HCT116 (cell line): ENCODE results near the gene IGSF10.

Source experiments
- CTCF ChIP-seq, 3 experiments: fragments of 200-600 bp in 1 of 3; sonication (generic) in 1 of 3; IDR thresholded peaks in 2 of 3; conservative IDR thresholded peaks in 1 of 3; 2 replicates each; pipeline ENCODE4 v1.5.1; 2012 to 2017; ENCODE audit warnings: low read depth in 2 of 3, low read length in 2 of 3, antibody characterized with exemption in 1 of 3, borderline replicate concordance in 1 of 3, control low read depth in 1 of 3, mild to moderate bottlenecking in 1 of 3, mixed read lengths in 1 of 3, mixed run types in 1 of 3, moderate library complexity in 1 of 3; ENCODE audit not compliant: insufficient read depth in 1 of 3
- FOSL1 ChIP-seq: IDR thresholded peaks from 2 replicates; pipeline ENCODE4 v1.6.1; 2012; ENCODE audit warnings: low read depth
- JUND ChIP-seq: IDR thresholded peaks from 2 replicates; pipeline ENCODE4 v1.6.1; 2012
- MAX ChIP-seq: IDR thresholded peaks from 2 replicates; pipeline ENCODE4 v1.6.1; 2012
- POLR2A ChIP-seq: IDR thresholded peaks from 2 replicates; pipeline ENCODE4 v1.7.0; 2011; ENCODE audit warnings: borderline replicate concordance; ENCODE audit not compliant: insufficient read depth, insufficient read length; ENCODE audit errors: extremely low read depth
- POLR2AphosphoS5 ChIP-seq: IDR thresholded peaks from 2 replicates; pipeline ENCODE4 v1.6.1; 2011; ENCODE audit warnings: mild to moderate bottlenecking, low read depth, low read length, moderate library complexity
- REST ChIP-seq: IDR thresholded peaks from 2 replicates; pipeline ENCODE4 v1.6.1; 2012; ENCODE audit warnings: low read depth
- SIN3A ChIP-seq: IDR thresholded peaks from 2 replicates; pipeline ENCODE4 v1.6.1; 2012; ENCODE audit warnings: low read depth
- SRF ChIP-seq: IDR thresholded peaks from 2 replicates; pipeline ENCODE4 v1.6.1; 2012; ENCODE audit warnings: low read depth
- TCF7L2 ChIP-seq: IDR thresholded peaks from 2 replicates; pipeline ENCODE4 v1.7.0; 2011; ENCODE audit warnings: borderline replicate concordance, inconsistent platforms; ENCODE audit not compliant: insufficient read depth, insufficient read length; ENCODE audit errors: extremely low read depth
- YY1 ChIP-seq: IDR thresholded peaks from 2 replicates; pipeline ENCODE4 v1.6.1; 2011; ENCODE audit warnings: low read length, low read depth, moderate library complexity, mild to moderate bottlenecking; ENCODE audit not compliant: insufficient replicate concordance; ENCODE audit errors: extremely low read depth
- ZNF274 ChIP-seq: fragments of 200-500 bp; sonication (Bioruptor generic); IDR thresholded peaks from 2 replicates; pipeline ENCODE4 v1.6.1; 2014; ENCODE audit warnings: mild to moderate bottlenecking, low read depth, low read length, inconsistent platforms

- no peak for TF ChIP-seq MAX
- no peak for TF ChIP-seq POLR2AphosphoS5
- TF ChIP-seq CTCF (IDR thresholded peaks at IDR 0.05 in 2 of 3, conservative IDR thresholded peaks at IDR 0.05 in 1 of 3; ENCODE audit: borderline replicate concordance in 1 of 3, insufficient read depth in 1 of 3, low read depth in 2 of 3, low read length in 2 of 3), result no peak
- TF ChIP-seq REST, result no peak
- no peak for TF ChIP-seq JUND
- no peak for TF ChIP-seq FOSL1
- TF ChIP-seq SRF, result no peak
- no peak for TF ChIP-seq YY1
- TF ChIP-seq POLR2A, result no peak
- no peak for TF ChIP-seq ZNF274
- TF ChIP-seq SIN3A, result no peak
- TF ChIP-seq TCF7L2, result no peak
Measured at GRCh38 chr3:151452841-151453240, 8.0 kb downstream of the IGSF10 start.
